WTC11 (cell line): ENCODE measurements around the gene COX6B2. TPM values are rescaled to one million over a fixed set of nuclear protein-coding genes. Genes with fewer than 3 reads are reported as not detected.
A peak's percentile ranks its signal among the peaks of the same experiment; 100 is the strongest.

Experiments used
- AFF4 ChIP-seq: sonication (generic); formaldehyde crosslinking; IDR thresholded peaks from 2 replicates; pipeline ENCODE4 v1.8.1; 2023; ENCODE audit warnings: mild to moderate bottlenecking, missing genetic modification reagents, borderline replicate concordance
- ARID4B ChIP-seq: sonication (generic); formaldehyde crosslinking; IDR thresholded peaks from 2 replicates; pipeline ENCODE4 v1.8.0; 2023; ENCODE audit warnings: missing genetic modification reagents, mild to moderate bottlenecking, borderline replicate concordance
- ATF1 ChIP-seq: sonication (generic); formaldehyde crosslinking; IDR thresholded peaks from 2 replicates; pipeline ENCODE4 v1.8.1; 2023; ENCODE audit warnings: mild to moderate bottlenecking, moderate library complexity, missing genetic modification reagents
- CREB1 ChIP-seq: sonication (generic); formaldehyde crosslinking; IDR thresholded peaks from 2 replicates; pipeline ENCODE4 v1.8.0; 2023; ENCODE audit warnings: mild to moderate bottlenecking, missing genetic modification reagents
- CREM ChIP-seq: sonication (generic); formaldehyde crosslinking; IDR thresholded peaks from 2 replicates; pipeline ENCODE4 v1.8.1; 2022; ENCODE audit warnings: mild to moderate bottlenecking, missing genetic modification reagents, moderate library complexity
- CTCF ChIP-seq: fragments of 200-600 bp; IDR thresholded peaks from 2 replicates; pipeline ENCODE4 v1.8.0; 2022; ENCODE audit warnings: antibody characterized with exemption
- E2F1 ChIP-seq: sonication (generic); formaldehyde crosslinking; IDR thresholded peaks from 2 replicates; pipeline ENCODE4 v1.8.0; 2022; ENCODE audit warnings: mild to moderate bottlenecking, missing genetic modification reagents
- FOXK1 ChIP-seq: sonication (generic); formaldehyde crosslinking; IDR thresholded peaks from 2 replicates; pipeline ENCODE4 v1.8.0; 2022; ENCODE audit warnings: mild to moderate bottlenecking, moderate library complexity, missing genetic modification reagents
- HMGXB4 ChIP-seq: sonication (generic); formaldehyde crosslinking; IDR thresholded peaks from 2 replicates; pipeline ENCODE4 v1.8.1; 2023; ENCODE audit warnings: mild to moderate bottlenecking, moderate library complexity, missing genetic modification reagents
- IRF1 ChIP-seq: sonication (generic); formaldehyde crosslinking; IDR thresholded peaks from 2 replicates; pipeline ENCODE4 v1.8.0; 2023; ENCODE audit warnings: missing genetic modification reagents
- MAX ChIP-seq: sonication (generic); formaldehyde crosslinking; IDR thresholded peaks from 2 replicates; pipeline ENCODE4 v1.8.0; 2022; ENCODE audit warnings: mild to moderate bottlenecking, missing genetic modification reagents
- MYBL2 ChIP-seq: sonication (generic); formaldehyde crosslinking; IDR thresholded peaks from 2 replicates; pipeline ENCODE4 v1.8.1; 2023; ENCODE audit warnings: mild to moderate bottlenecking, moderate library complexity, missing genetic modification reagents
- NR2C2 ChIP-seq: sonication (generic); formaldehyde crosslinking; IDR thresholded peaks from 2 replicates; pipeline ENCODE4 v1.8.0; 2022; ENCODE audit warnings: mild to moderate bottlenecking, missing genetic modification reagents
- NR3C1 ChIP-seq: sonication (generic); formaldehyde crosslinking; conservative IDR thresholded peaks from 2 replicates; pipeline ENCODE4 v1.8.1; 2023; ENCODE audit warnings: low read depth, mild to moderate bottlenecking, missing genetic modification reagents
- PRDM15 ChIP-seq: sonication (generic); formaldehyde crosslinking; IDR thresholded peaks from 2 replicates; pipeline ENCODE4 v1.8.0; 2022; ENCODE audit warnings: missing genetic modification reagents
- TCF7 ChIP-seq: sonication (generic); formaldehyde crosslinking; IDR thresholded peaks from 2 replicates; pipeline ENCODE4 v1.8.0; 2022; ENCODE audit warnings: mild to moderate bottlenecking, low read depth, missing genetic modification reagents, moderate library complexity
- TP53 ChIP-seq: sonication (generic); formaldehyde crosslinking; IDR thresholded peaks from 2 replicates; pipeline ENCODE4 v1.8.1; 2023; ENCODE audit warnings: mild to moderate bottlenecking, missing genetic modification reagents
- ZNF671 ChIP-seq: fragments of 250-450 bp; sonication (Bioruptor Pico); IDR thresholded peaks from 2 replicates; pipeline ENCODE4 v1.8.0; 2021; ENCODE audit warnings: mild to moderate bottlenecking
- total RNA-seq: library from RNA; stranded (reverse); gene quantifications from 3 replicates; pipeline ENCODE4 v1.2.3, GENCODE V29; 2021

The COX6B2 gene
- total RNA-seq, 1 experiment from 2014 or later: 4.3 TPM

- no peak for TF ChIP-seq PRDM15 (CRISPR knock-in tag)
- no peak for TF ChIP-seq CTCF
- no peak for TF ChIP-seq NR2C2
- peak; percentile 93; the same call in 1 of the 2 replicates for TF ChIP-seq ARID4B
- no peak for TF ChIP-seq E2F1 (CRISPR knock-in tag)
- no peak for TF ChIP-seq TP53 (CRISPR knock-in tag)
- peak; percentile 82 for TF ChIP-seq MAX
- no peak for TF ChIP-seq ZNF671 (CRISPR knock-in tag)
- TF ChIP-seq AFF4 (CRISPR knock-in tag): 0 out of 2 replicates have a peak, but pooled peaks have one; percentile 61
- TF ChIP-seq CREM (CRISPR knock-in tag): peak; percentile 84; the same call in 1 of the 2 replicates
- TF ChIP-seq NR3C1 (CRISPR knock-in tag): no peak
- TF ChIP-seq ATF1: no peak
- TF ChIP-seq FOXK1 (CRISPR knock-in tag): peak; percentile 82
- TF ChIP-seq IRF1: peak; percentile 69; the same call in 1 of the 2 replicates
- no peak for TF ChIP-seq TCF7 (CRISPR knock-in tag)
- TF ChIP-seq CREB1 (CRISPR knock-in tag): 0 out of 2 replicates have a peak, but pooled peaks have one; percentile 54
- TF ChIP-seq MYBL2 (CRISPR knock-in tag): peak; percentile 84
- 0 out of 2 replicates have a peak, but pooled peaks have one; percentile 12 for TF ChIP-seq HMGXB4 (CRISPR knock-in tag)
These were observed 31.4 kb upstream of the COX6B2 start, which contains the start of gene RPL28 (continued) for GRCh38 chr19:55385724-55386492.
